HCT116 (cell line): ENCODE data around the gene DNAJC5G. TPM values are rescaled to one million over a fixed set of nuclear protein-coding genes. Genes with fewer than 3 reads are reported as not detected.
A peak's percentile ranks its signal among the peaks of the same experiment; 100 is the strongest.

Experiments
- ATAC-seq: fragments of 200-7000 bp; cut with Tn5 transposase; 2 replicates; pipeline ENCODE4 v1.9.1; 2020; ENCODE audit warnings: mild to moderate bottlenecking, moderate library complexity
- BruUV-seq: library from RNA; stranded (reverse); fragments of 400-500 nt; replicated peaks from 2 replicates; lab custom pipeline; 2021; lab: Mats Ljungman, UMichigan
- CTCF ChIA-PET: fragments of 300-600 bp; sonication (Branson Sonifier 250); formaldehyde crosslinking; loops from one replicate; lab custom pipeline; 2021; ENCODE audit warnings: antibody characterized with exemption; lab: Charles Lee
- POLR2A ChIA-PET: fragments of 300-600, 350-600 bp; sonication (Branson Sonifier 250); formaldehyde crosslinking; loops from one replicate; lab custom pipeline; 2021; ENCODE audit warnings: antibody characterized with exemption; lab: Charles Lee
- RAD21 ChIA-PET, 2 experiments: fragments of 300-600 bp; sonication (Branson Sonifier 250); formaldehyde crosslinking; loops; one replicate each; lab custom pipeline; 2023; ENCODE audit warnings: low total read pairs in 2 of 2; ENCODE audit not compliant: uncharacterized antibody in 2 of 2, unreplicated experiment in 2 of 2, low non-redundant PET in 1 of 2; lab: Charles Lee
- DNase-seq: peaks from one replicate; pipeline ENCODE4 v3.0.0-alpha.2; 2010; ENCODE audit warnings: low read depth, low spot score
- H2AFZ ChIP-seq: fragments of 200-600 bp; shearing (Covaris generic), sonication (generic); 2 replicates; pipeline ENCODE4 v1.6.1; 2017; ENCODE audit warnings: low read depth, mixed run types, mixed read lengths, antibody characterized with exemption, low read length; ENCODE audit not compliant: poor library complexity, severe bottlenecking
- H3K27ac ChIP-seq: 2 replicates; pipeline ENCODE4 v1.5.1; 2012; ENCODE audit warnings: low read depth, low read length
- H3K27me3 ChIP-seq: fragments of 200-600 bp; sonication (generic); 2 replicates; pipeline ENCODE4 v1.6.1; 2016; ENCODE audit warnings: mixed run types, low read length, mixed read lengths; ENCODE audit not compliant: insufficient read depth
- H3K36me3 ChIP-seq, 2 experiments: fragments of 200-500 bp in 1 of 2; fragments of 200-600 bp in 1 of 2; sonication (Bioruptor generic) in 1 of 2; sonication (generic) in 1 of 2; 2 replicates each; pipeline versions ENCODE4 v1.5.1 to v1.6.1; 2014 to 2016; ENCODE audit warnings: low read length in 2 of 2, inconsistent platforms in 1 of 2, mixed read lengths in 1 of 2, mixed run types in 1 of 2; ENCODE audit not compliant: insufficient read depth in 2 of 2, control insufficient read depth in 1 of 2
- H3K4me1 ChIP-seq, 2 experiments: fragments of 200-600 bp in 1 of 2; sonication (generic) in 1 of 2; 2 replicates each; pipeline versions ENCODE4 v1.5.1 to v1.6.1; 2012 to 2017; ENCODE audit warnings: low read length in 2 of 2, inconsistent platforms in 1 of 2, mild to moderate bottlenecking in 1 of 2, mixed read lengths in 1 of 2, mixed run types in 1 of 2, moderate library complexity in 1 of 2; ENCODE audit not compliant: insufficient read depth in 2 of 2, control insufficient read depth in 1 of 2
- H3K4me2 ChIP-seq: fragments of 200-600 bp; sonication (generic); 2 replicates; pipeline ENCODE4 v1.6.1; 2017; ENCODE audit warnings: mixed run types, low read length, mixed read lengths
- H3K4me3 ChIP-seq, 2 experiments: fragments of 200-600 bp in 1 of 2; sonication (generic) in 1 of 2; replicated peaks in 1 of 2; 2 replicates each; pipeline ENCODE4 v1.5.1; 2011 to 2016; ENCODE audit warnings: low read length in 2 of 2, control low read depth in 1 of 2, low read depth in 1 of 2, mild to moderate bottlenecking in 1 of 2, mixed read lengths in 1 of 2, mixed run types in 1 of 2
- H3K79me2 ChIP-seq: fragments of 200-600 bp; sonication (generic); 2 replicates; pipeline ENCODE4 v1.6.1; 2017; ENCODE audit warnings: mild to moderate bottlenecking, mixed run types, low read length, moderate library complexity, mixed read lengths; ENCODE audit not compliant: insufficient read depth
- H3K9ac ChIP-seq: fragments of 200-600 bp; sonication (generic); 2 replicates; pipeline ENCODE4 v1.6.1; 2016; ENCODE audit warnings: low read length, mixed read lengths
- H3K9me2 ChIP-seq: fragments of 200-600 bp; sonication (generic), shearing (Covaris generic); 2 replicates; pipeline ENCODE4 v1.6.1; 2017; ENCODE audit warnings: mixed run types, mild to moderate bottlenecking, moderate library complexity; ENCODE audit not compliant: insufficient read depth
- H3K9me3 ChIP-seq, 2 experiments: fragments of 200-500 bp in 1 of 2; fragments of 200-600 bp in 1 of 2; sonication (Bioruptor generic) in 1 of 2; sonication (generic) in 1 of 2; 2 replicates each; pipeline ENCODE4 v1.6.1; 2014 to 2017; ENCODE audit warnings: low read length in 2 of 2, mixed read lengths in 2 of 2, inconsistent platforms in 1 of 2, low read depth in 1 of 2, mild to moderate bottlenecking in 1 of 2, mixed run types in 1 of 2, moderate library complexity in 1 of 2; ENCODE audit not compliant: control insufficient read depth in 1 of 2, insufficient read depth in 1 of 2
- H4K20me1 ChIP-seq: fragments of 200-600 bp; sonication (generic), shearing (Covaris generic); 2 replicates; pipeline ENCODE4 v1.6.1; 2017; ENCODE audit warnings: mixed run types, mild to moderate bottlenecking, moderate library complexity; ENCODE audit not compliant: insufficient read depth
- CBX3 ChIP-seq: IDR thresholded peaks from 2 replicates; pipeline ENCODE4 v1.6.1; 2012; ENCODE audit warnings: low read depth
- CEBPB ChIP-seq: IDR thresholded peaks from 2 replicates; pipeline ENCODE4 v1.6.1; 2012; ENCODE audit warnings: low read depth
- FOSL1 ChIP-seq: IDR thresholded peaks from 2 replicates; pipeline ENCODE4 v1.6.1; 2012; ENCODE audit warnings: low read depth
- MAX ChIP-seq: IDR thresholded peaks from 2 replicates; pipeline ENCODE4 v1.6.1; 2012
- POLR2A ChIP-seq: IDR thresholded peaks from 2 replicates; pipeline ENCODE4 v1.7.0; 2011; ENCODE audit warnings: borderline replicate concordance; ENCODE audit not compliant: insufficient read depth, insufficient read length; ENCODE audit errors: extremely low read depth
- POLR2AphosphoS5 ChIP-seq: IDR thresholded peaks from 2 replicates; pipeline ENCODE4 v1.6.1; 2011; ENCODE audit warnings: mild to moderate bottlenecking, low read depth, low read length, moderate library complexity
- REST ChIP-seq: IDR thresholded peaks from 2 replicates; pipeline ENCODE4 v1.6.1; 2012; ENCODE audit warnings: low read depth
- SIN3A ChIP-seq: IDR thresholded peaks from 2 replicates; pipeline ENCODE4 v1.6.1; 2012; ENCODE audit warnings: low read depth
- SP1 ChIP-seq: IDR thresholded peaks from 2 replicates; pipeline ENCODE4 v1.6.1; 2012; ENCODE audit warnings: low read depth
- SRF ChIP-seq: IDR thresholded peaks from 2 replicates; pipeline ENCODE4 v1.6.1; 2012; ENCODE audit warnings: low read depth
- TCF7L2 ChIP-seq: IDR thresholded peaks from 2 replicates; pipeline ENCODE4 v1.7.0; 2011; ENCODE audit warnings: borderline replicate concordance, inconsistent platforms; ENCODE audit not compliant: insufficient read depth, insufficient read length; ENCODE audit errors: extremely low read depth
- ZBTB33 ChIP-seq: IDR thresholded peaks from 2 replicates; pipeline ENCODE4 v1.6.1; 2011; ENCODE audit warnings: mild to moderate bottlenecking, low read length, moderate library complexity; ENCODE audit not compliant: insufficient replicate concordance; ENCODE audit errors: extremely low read depth
- ZFX ChIP-seq: fragments of 450-650 bp; IDR thresholded peaks from 2 replicates; pipeline ENCODE4 v1.6.1; 2017
- ZNF274 ChIP-seq: fragments of 200-500 bp; sonication (Bioruptor generic); IDR thresholded peaks from 2 replicates; pipeline ENCODE4 v1.6.1; 2014; ENCODE audit warnings: mild to moderate bottlenecking, low read depth, low read length, inconsistent platforms
- intact Hi-C: fragments of 100-400 bp; cut with micrococcal nuclease; formaldehyde crosslinking; loops from 2 replicates; pipeline ENCODE4 v1.10.0; 2022
- total RNA-seq: library from RNA; stranded (reverse); gene quantifications from one replicate; pipeline ENCODE4 v1.2.1, GENCODE V29; 2021; ENCODE audit not compliant: unreplicated experiment

The DNAJC5G gene
- total RNA-seq, 1 experiment from 2014 or later = 2.5 TPM

- H3K79me2 ChIP-seq = no peaks in the 10 kb centered on the region
- CTCF ChIA-PET = no interaction called here
- H3K27me3 ChIP-seq = no peaks in the 10 kb centered on the region
- H3K4me2 ChIP-seq = no peak overlapping the region
- no peak overlapping the region for H2AFZ ChIP-seq
- BruUV-seq = TSS peak; percentile 25
- H3K4me3 ChIP-seq = no peak overlapping the region
- no peaks in the 10 kb centered on the region for H3K4me1 ChIP-seq
- H3K9me2 ChIP-seq = no peaks in the 10 kb centered on the region
- H3K27ac ChIP-seq = no peak overlapping the region
- RAD21 ChIA-PET = no interaction called here
- no peaks in the 10 kb centered on the region for H4K20me1 ChIP-seq
- POLR2A ChIA-PET = no interaction called here
- ATAC-seq (no peak), DNase-seq (no peak)
- no peak overlapping the region for H3K9ac ChIP-seq
- intact Hi-C loops = no loop called here
- no peak for TF ChIP-seq MAX
- TF ChIP-seq FOSL1 = no peak
- no peak for TF ChIP-seq SRF
- TF ChIP-seq TCF7L2 = no peak
- TF ChIP-seq ZBTB33 = no peak
- TF ChIP-seq CEBPB = no peak
- no peak for TF ChIP-seq REST
- no peak for TF ChIP-seq POLR2A
- no peak for TF ChIP-seq CBX3
- no peak for TF ChIP-seq ZNF274
- TF ChIP-seq POLR2AphosphoS5 = no peak
- TF ChIP-seq SIN3A = no peak
- TF ChIP-seq SP1 = no peak
- no peak for TF ChIP-seq ZFX
- H3K36me3 ChIP-seq = peaks cover 28 to 54% of the 10 kb centered on the region in 2 experiments
- H3K9me3 ChIP-seq = no peaks in the 10 kb centered on the region
Observed at GRCh38 chr2:27243391-27244130, 31.7 kb upstream of the DNAJC5G start.
